CD4-positive, alpha-beta T cell treated with Interleukin-6 at 100 ng/mL for 8 hours (primary cell): Measurements from ENCODE around the gene MAT1A.
A peak's percentile ranks its signal among the peaks of the same experiment; 100 is the strongest.
"Not testable (repeated sequence)": the region's sequence is repeated elsewhere in the genome, so short reads cannot be mapped to it uniquely, and the experiment has no call there.

Source experiments
- DNase-seq: peaks from one replicate; pipeline ENCODE4 v3.0.0-alpha.2; 2020; ENCODE audit warnings: mixed read lengths, low spot score

Gene MAT1A

GRCh38 chr10:80264081-80265056 is 25.1 kb downstream of the MAT1A start:
- no peak for DNase-seq

- no peak for DNase-seq
Measured at GRCh38 chr10:80261316-80262030, 28.0 kb downstream of the MAT1A start.

GRCh38 chr10:80260295-80261243 is 28.9 kb downstream of the MAT1A start:
- peak; percentile 27 for DNase-seq

- no peak for DNase-seq
Measured at GRCh38 chr10:80259405-80259871, 30.0 kb downstream of the MAT1A start.

- not testable (repeated sequence) for DNase-seq
Measured at GRCh38 chr10:80256798-80257197, 32.7 kb downstream of the MAT1A start.

GRCh38 chr10:80254726-80255125 is 34.7 kb downstream of the MAT1A start:
- not testable (repeated sequence) for DNase-seq

GRCh38 chr10:80253963-80254271 is 35.5 kb downstream of the MAT1A start:
- not testable (repeated sequence) for DNase-seq

GRCh38 chr10:80253266-80253962 is 36.0 kb downstream of the MAT1A start:
- DNase-seq = no peak

- DNase-seq = no peak
Measured at GRCh38 chr10:80252296-80252887, 37.1 kb downstream of the MAT1A start.

- not testable (repeated sequence) for DNase-seq
Measured at GRCh38 chr10:80251703-80252280, 37.7 kb downstream of the MAT1A start.

GRCh38 chr10:80250399-80250798 is 39.1 kb downstream of the MAT1A start:
- not testable (repeated sequence) for DNase-seq

GRCh38 chr10:80249906-80250305 is 39.6 kb downstream of the MAT1A start:
- DNase-seq = not testable (repeated sequence)

- not testable (repeated sequence) for DNase-seq
Measured at GRCh38 chr10:80247611-80248010, 41.8 kb downstream of the MAT1A start.

GRCh38 chr10:80244371-80244770 is 45.1 kb downstream of the MAT1A start:
- DNase-seq = not testable (repeated sequence)

GRCh38 chr10:80242341-80242740 is 47.1 kb downstream of the MAT1A start:
- not testable (repeated sequence) for DNase-seq

GRCh38 chr10:80236457-80236856 is 53.0 kb downstream of the MAT1A start:
- DNase-seq = not testable (repeated sequence)

GRCh38 chr10:80234331-80235235 is 54.9 kb downstream of the MAT1A start:
- not testable (repeated sequence) for DNase-seq

GRCh38 chr10:80233871-80234270 is 55.6 kb downstream of the MAT1A start:
- DNase-seq = not testable (repeated sequence)

GRCh38 chr10:80226723-80227122 is 62.7 kb downstream of the MAT1A start:
- DNase-seq = not testable (repeated sequence)
